Duodenal mucosa (tissue), 2 donors: ENCODE results near the gene PBX1.

Experiments
- H3K27ac ChIP-seq: one replicate; pipeline ENCODE4 v1.7.0; 2013; ENCODE audit warnings: low read depth, low read length
- H3K27me3 ChIP-seq, 2 donors: one replicate each; pipeline ENCODE4 v1.7.0; 2013; ENCODE audit warnings: low read length in 2 of 2, control low read depth in 1 of 2; ENCODE audit not compliant: insufficient read depth in 2 of 2, control insufficient read depth in 1 of 2
- H3K36me3 ChIP-seq, 2 donors: one replicate each; pipeline ENCODE4 v1.7.0; 2013; ENCODE audit warnings: low read length in 2 of 2, control low read depth in 1 of 2; ENCODE audit not compliant: insufficient read depth in 2 of 2, control insufficient read depth in 1 of 2
- H3K4me1 ChIP-seq, 2 donors: one replicate each; pipeline ENCODE4 v1.7.0; 2013; ENCODE audit warnings: low read length in 2 of 2, control low read depth in 1 of 2; ENCODE audit not compliant: insufficient read depth in 2 of 2, control insufficient read depth in 1 of 2
- H3K4me3 ChIP-seq, 2 donors: one replicate each; pipeline ENCODE4 v1.7.0; 2013; ENCODE audit warnings: low read length in 2 of 2, low read depth in 1 of 2
- H3K9ac ChIP-seq, 2 donors: one replicate each; pipeline ENCODE4 v1.7.0; 2013; ENCODE audit warnings: low read length in 2 of 2, low read depth in 1 of 2
- H3K9me3 ChIP-seq, 2 donors: one replicate each; pipeline ENCODE4 v1.7.0; 2013; ENCODE audit warnings: low read length in 2 of 2, control low read depth in 1 of 2; ENCODE audit not compliant: control insufficient read depth in 1 of 2

The PBX1 gene

DNA sequence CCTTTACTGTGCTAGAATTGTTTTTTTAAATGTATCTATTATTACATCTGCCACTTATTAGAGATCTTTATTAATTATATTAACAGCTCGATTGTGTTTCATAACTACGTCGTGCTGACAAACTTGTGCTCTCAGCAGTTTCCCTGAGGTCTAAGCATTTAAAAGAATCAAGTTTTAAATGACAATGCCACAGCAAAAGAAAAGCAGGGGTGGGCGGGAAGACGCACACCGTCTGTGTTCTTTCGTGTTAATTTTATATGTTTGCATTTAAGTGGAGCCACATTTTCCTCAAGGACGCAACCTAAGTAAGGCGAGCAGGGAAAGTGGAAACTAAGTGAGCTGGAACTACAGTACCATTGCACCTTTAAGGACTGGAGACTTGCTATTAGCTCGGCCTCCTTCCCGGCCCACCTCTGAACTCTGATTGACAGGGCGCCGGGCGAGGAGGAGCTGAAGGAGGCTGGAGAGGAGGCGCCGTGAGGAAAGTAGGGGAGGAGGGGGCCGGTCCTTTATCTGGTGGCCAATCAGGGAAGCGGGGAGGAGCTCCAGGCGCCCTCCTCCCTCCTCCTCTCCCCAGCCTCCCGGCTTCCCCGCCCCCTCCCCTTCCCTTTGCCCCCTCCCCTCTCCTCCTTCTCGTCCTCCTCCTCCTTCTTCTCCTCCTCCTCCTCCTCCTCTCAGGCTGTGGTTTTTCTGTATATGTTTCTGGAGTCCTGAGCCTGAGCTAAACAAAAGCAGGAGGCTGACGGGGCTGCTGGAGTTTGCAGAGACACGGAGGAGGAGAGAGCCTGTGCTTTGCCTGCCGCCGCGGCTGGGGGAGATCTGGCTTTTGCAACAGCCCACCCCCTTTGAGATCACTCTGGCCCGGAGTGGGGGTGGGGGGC, at the start of gene PBX1:
TSS of gene PBX1 (plus strand) at position 724 of the 881 bp plus-strand sequence.
- H3K27me3 ChIP-seq, result no peaks in the 10 kb centered on the region
- H3K27ac ChIP-seq, result peak within 1 kb of the TSS; percentile 37
- peak within 1 kb of the TSS; percentile 68 to 69 for H3K9ac ChIP-seq
- H3K4me1 ChIP-seq, result peaks cover 5 to 12% of the 10 kb centered on the region in 2 donors
- no peaks in the 10 kb centered on the region for H3K9me3 ChIP-seq
- H3K4me3 ChIP-seq, result peak within 1 kb of the TSS; percentile 70 to 82
- H3K36me3 ChIP-seq, result no peaks in the 10 kb centered on the region

DNA sequence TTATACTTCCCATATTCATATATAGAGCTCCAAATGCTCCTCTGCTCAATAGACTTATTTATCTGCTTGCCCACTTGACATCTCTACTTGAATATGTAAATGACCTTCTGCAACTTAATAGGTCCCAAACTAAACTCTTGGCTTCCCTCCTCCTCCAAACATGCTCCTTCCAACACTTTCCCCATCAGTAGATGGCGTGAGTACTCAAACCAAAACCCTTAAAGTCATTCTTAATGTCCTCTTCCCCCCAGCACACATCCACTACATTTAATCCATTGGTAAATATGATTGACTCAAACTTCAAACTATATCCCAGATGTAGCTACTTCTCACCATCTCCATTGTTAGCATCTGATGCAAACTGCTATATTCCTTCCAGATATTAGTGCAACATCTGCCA, 48.5 kb upstream of the PBX1 start:
- Histone ChIP-seq H3K4me3 (no peak overlapping the region), H3K9ac (no peak overlapping the region), H3K27ac (no peak overlapping the region), H3K9me3 (no peaks in the 10 kb centered on the region), H3K27me3 (no peaks in the 10 kb centered on the region), H3K4me1 (no peaks in the 10 kb centered on the region), H3K36me3 (no peaks in the 10 kb centered on the region)

DNA sequence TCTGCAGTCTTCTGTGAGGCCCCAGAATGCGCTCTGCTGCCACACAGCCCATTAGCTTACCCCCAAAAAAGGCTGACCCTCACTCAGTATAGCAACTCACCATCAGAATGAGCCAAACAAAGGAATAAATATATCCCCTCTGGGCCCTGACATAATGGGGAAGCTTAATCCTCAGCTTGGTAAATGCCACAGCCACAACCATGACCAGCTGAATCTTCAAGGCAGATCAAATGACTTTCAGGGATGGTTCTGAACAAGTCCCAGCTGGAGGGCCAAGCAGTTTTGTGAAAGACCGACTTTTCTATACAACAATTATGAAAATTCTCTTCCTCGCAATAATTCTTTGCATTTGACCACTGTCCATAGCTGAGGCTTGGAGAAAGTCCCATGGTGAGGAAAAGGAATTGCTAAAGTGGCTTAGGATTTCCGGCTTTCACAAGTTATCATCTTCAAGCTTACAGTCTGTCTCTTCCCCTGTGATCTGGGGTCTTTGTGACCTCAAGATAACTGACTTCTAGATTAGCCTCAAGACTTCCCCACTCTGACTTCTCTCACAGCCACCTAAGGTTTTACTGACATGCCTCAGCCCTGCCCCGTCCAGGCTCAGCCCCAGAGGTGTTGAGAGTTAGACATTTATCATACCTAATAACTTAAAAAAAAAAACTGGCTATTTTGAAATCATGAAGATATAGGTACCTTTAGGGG, 47.8 kb upstream of the PBX1 start:
- Histone ChIP-seq H3K27me3 (no peaks in the 10 kb centered on the region), H3K27ac (no peak overlapping the region), H3K36me3 (no peaks in the 10 kb centered on the region), H3K9me3 (no peaks in the 10 kb centered on the region), H3K4me3 (no peak overlapping the region), H3K4me1 (peaks cover 0 to 3% of the 10 kb centered on the region in 2 donors), H3K9ac (no peak overlapping the region)

DNA sequence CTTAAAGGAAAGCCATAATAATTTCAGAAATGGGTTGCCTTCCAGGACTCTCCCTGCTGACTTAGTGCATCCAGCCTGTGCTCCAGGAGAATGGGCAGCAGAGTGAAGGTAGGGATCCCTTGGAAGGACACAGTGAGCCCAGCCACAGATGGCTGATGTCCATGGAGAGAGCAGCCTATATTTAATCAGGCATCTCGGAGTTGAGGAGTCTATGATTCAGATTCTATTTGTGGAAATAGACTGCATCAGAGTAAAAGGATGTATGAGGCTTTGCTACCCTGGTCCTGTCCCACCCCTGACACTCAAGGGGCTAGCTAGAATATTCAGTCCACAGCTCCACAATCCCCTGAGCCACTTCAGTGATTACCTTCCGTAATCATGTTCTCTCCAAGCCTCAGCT, 43.8 kb upstream of the PBX1 start:
- no peak overlapping the region for H3K4me3 ChIP-seq
- no peak overlapping the region for H3K9ac ChIP-seq
- H3K4me1 ChIP-seq, result peaks cover 0 to 3% of the 10 kb centered on the region in 2 donors
- H3K9me3 ChIP-seq, result no peaks in the 10 kb centered on the region
- H3K27ac ChIP-seq, result no peak overlapping the region
- H3K27me3 ChIP-seq, result no peaks in the 10 kb centered on the region
- H3K36me3 ChIP-seq, result no peaks in the 10 kb centered on the region

DNA sequence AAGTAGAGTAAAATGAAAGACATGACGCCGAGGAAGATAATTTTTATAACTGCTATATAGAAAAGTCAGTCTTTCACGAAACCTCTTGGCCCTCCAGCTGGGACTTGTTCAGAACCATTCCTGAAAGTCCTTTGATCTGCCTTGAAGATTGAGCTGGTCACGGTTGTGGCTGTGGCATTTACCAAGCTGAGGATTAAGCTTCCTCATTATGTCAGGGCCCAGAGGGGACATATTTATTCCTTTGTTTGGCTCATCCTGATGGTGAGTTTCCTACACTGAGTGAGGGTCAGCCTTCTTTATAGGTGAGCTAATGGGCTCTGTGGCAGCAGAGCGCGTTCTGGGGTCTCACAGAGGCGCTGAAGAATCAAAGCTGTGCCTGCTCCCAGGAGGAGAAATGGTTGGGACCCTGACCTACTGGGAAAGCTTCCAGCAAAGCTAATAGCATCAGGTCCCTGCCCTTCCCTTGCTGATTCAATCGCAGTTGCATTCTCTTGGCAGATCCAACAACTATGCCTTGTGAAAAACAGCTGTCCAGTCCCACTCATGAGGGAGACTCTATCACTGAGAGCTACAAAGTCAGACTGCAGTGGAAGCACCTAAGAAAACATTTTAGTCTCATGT, 43.2 kb upstream of the PBX1 start:
- Histone ChIP-seq H3K27me3 (no peaks in the 10 kb centered on the region), H3K4me3 (no peak overlapping the region), H3K27ac (no peak overlapping the region), H3K9me3 (no peaks in the 10 kb centered on the region), H3K36me3 (no peaks in the 10 kb centered on the region), H3K4me1 (peaks cover 0 to 3% of the 10 kb centered on the region in 2 donors), H3K9ac (no peak overlapping the region)

DNA sequence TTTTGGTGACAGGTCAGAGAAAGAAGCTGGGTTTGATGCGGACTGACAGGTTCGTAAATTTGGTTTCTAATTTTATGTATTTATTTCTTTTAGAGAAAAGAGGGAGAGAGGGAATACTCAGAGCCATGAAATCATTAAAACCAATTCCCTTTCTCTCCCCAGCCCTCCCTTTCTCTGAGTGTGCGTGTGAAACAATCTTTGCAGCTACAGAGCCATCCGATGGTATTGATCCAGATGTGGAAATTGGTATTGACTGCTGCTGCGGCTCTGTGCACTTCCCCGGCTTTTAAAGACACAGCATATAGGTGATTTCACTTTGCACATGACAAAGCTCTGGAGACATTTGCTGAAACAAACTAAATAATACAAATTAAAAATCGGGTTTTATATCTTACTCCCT, 42.4 kb upstream of the PBX1 start:
- H3K36me3 ChIP-seq, result no peaks in the 10 kb centered on the region
- peaks cover 0 to 3% of the 10 kb centered on the region in 2 donors for H3K4me1 ChIP-seq
- H3K27me3 ChIP-seq, result no peaks in the 10 kb centered on the region
- H3K9me3 ChIP-seq, result no peaks in the 10 kb centered on the region
- H3K27ac ChIP-seq, result no peak overlapping the region
- H3K4me3 ChIP-seq, result no peak overlapping the region
- no peak overlapping the region for H3K9ac ChIP-seq

DNA sequence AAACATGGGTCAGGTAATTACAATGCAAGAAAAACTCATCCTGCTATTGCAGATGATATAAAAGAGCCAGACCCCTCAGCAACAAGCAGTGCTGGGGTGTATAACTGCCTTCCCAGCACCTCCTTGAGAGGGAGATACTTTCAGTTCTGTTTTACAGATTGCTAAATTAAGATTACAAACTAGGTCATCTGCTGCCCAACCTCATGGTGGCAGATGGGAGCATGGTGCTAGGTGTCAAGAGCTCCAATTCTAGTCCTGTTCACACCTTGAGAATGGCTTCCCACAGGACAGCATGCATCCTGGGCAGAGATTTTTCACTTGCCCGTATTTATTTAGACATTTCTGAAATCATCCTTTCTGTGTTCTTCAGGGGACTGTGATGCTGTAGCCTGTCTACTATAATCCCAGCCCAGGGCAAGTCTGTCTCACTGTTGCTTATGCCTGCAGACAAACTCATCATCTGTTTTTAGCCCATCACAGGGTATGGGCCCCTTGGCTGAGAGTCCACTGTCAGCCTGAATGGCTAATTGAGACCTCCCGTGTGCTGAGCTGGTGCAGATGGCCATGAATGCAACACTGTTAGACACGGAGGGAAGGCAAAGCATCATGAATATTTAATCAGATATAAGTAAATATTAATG, 40.2 kb upstream of the PBX1 start:
- H3K4me1 ChIP-seq, result peaks cover 0 to 3% of the 10 kb centered on the region in 2 donors
- H3K9ac ChIP-seq, result no peak overlapping the region
- H3K27ac ChIP-seq, result no peak overlapping the region
- no peak overlapping the region for H3K4me3 ChIP-seq
- no peaks in the 10 kb centered on the region for H3K9me3 ChIP-seq
- H3K36me3 ChIP-seq, result no peaks in the 10 kb centered on the region
- no peaks in the 10 kb centered on the region for H3K27me3 ChIP-seq

DNA sequence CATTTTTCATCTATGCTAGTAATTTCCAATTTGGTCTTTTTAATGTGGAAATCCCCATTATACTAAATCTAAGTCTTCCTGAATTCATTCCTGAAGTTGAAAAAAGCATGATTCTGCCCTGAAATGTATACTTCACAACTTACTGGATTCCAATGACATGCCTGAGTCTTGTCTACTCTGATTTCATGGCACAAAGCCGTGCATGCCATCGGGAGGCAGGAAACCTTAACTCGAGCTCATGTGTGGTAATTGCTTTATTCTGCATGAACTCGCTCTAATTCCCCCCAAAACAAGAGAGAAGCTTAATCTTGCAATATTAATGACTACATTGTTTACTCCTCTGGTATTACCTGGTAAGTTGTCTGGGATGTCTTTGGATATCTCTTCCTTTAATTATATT, 39.6 kb upstream of the PBX1 start:
- no peaks in the 10 kb centered on the region for H3K36me3 ChIP-seq
- H3K4me3 ChIP-seq, result no peak overlapping the region
- H3K9ac ChIP-seq, result no peak overlapping the region
- H3K27ac ChIP-seq, result no peak overlapping the region
- H3K4me1 ChIP-seq, result peaks cover 0 to 3% of the 10 kb centered on the region in 2 donors
- H3K27me3 ChIP-seq, result no peaks in the 10 kb centered on the region
- H3K9me3 ChIP-seq, result no peaks in the 10 kb centered on the region

DNA sequence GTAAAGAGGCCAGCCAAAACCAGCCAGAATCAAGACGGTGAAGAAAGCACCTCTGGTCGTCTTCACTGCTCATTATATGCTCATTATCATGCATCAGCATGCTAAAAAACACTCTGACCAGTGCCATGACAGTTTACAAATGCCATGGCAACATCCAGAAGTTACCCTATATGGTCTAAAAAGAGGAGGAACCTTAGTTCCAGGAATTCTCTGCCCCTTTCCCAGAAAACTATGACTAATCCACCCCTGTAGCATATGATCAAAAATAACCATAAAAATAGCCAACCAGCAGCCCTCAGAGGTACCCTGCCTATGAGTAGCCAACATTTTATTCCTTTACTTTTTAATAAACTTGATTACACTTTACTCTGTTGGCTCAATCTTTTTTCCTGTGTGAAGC, 34.2 kb upstream of the PBX1 start:
- peaks cover 7 to 14% of the 10 kb centered on the region in 2 donors for H3K9me3 ChIP-seq
- H3K27me3 ChIP-seq, result no peaks in the 10 kb centered on the region
- no peaks in the 10 kb centered on the region for H3K36me3 ChIP-seq
- H3K27ac ChIP-seq, result no peak overlapping the region
- H3K9ac ChIP-seq, result no peak overlapping the region
- no peak overlapping the region for H3K4me3 ChIP-seq
- H3K4me1 ChIP-seq, result no peaks in the 10 kb centered on the region
